Endothelial cell of umbilical vein (primary cell): ENCODE measurements around the gene EXOC5. TPM values are rescaled to one million over a fixed set of nuclear protein-coding genes. Genes with fewer than 3 reads are reported as not detected.
"Not testable (repeated sequence)": the region's sequence is repeated elsewhere in the genome, so short reads cannot be mapped to it uniquely, and the experiment has no call there.

ENCODE experiments used
- BruUV-seq: library from RNA; stranded (reverse); fragments of 400-500 nt; replicated peaks from 2 replicates; lab custom pipeline; 2021; lab: Mats Ljungman, UMichigan
- CTCF ChIA-PET: fragments of 300-600, 350-600 bp; sonication (Branson Sonifier 250); formaldehyde crosslinking; loops from one replicate; lab custom pipeline; 2021; ENCODE audit warnings: antibody characterized with exemption, inconsistent platforms; lab: Charles Lee
- POLR2A ChIA-PET: fragments of 300-600, 350-600 bp; sonication (Branson Sonifier 250); formaldehyde crosslinking; loops from one replicate; lab custom pipeline; 2021; ENCODE audit warnings: antibody characterized with exemption, inconsistent platforms; lab: Charles Lee
- DNase-seq: peaks from one replicate; pipeline ENCODE4 v3.0.0-alpha.2; 2011; ENCODE audit warnings: low read depth, low spot score
- FAIRE-seq: peaks from 2 replicates; lab custom pipeline; 2011; peaks lifted over from hg19 to GRCh38; lab: Jason Lieb, UNC
- H2AFZ ChIP-seq: 2 replicates; pipeline ENCODE4 v1.6.0; 2012; ENCODE audit warnings: low read depth, low read length, control low read depth, inconsistent platforms
- H3K27ac ChIP-seq: 2 replicates; pipeline ENCODE4 v1.5.1; 2011; ENCODE audit warnings: low read depth, mild to moderate bottlenecking, control low read depth, low read length, moderate library complexity; ENCODE audit not compliant: insufficient read depth
- H3K27me3 ChIP-seq, 2 experiments: 2 replicates each; pipeline versions ENCODE4 v1.6.0 to v1.6.1; 2011; ENCODE audit warnings: low read length in 2 of 2, mixed read lengths in 1 of 2; ENCODE audit not compliant: control insufficient read depth in 2 of 2, insufficient read depth in 2 of 2
- H3K36me3 ChIP-seq, 2 experiments: 2 replicates in 1 of 2; 3 replicates in 1 of 2; pipeline ENCODE4 v1.5.1; 2011; ENCODE audit warnings: low read length in 2 of 2, mild to moderate bottlenecking in 1 of 2, moderate library complexity in 1 of 2; ENCODE audit not compliant: control insufficient read depth in 2 of 2, insufficient read depth in 2 of 2; ENCODE audit errors: extremely low read depth in 1 of 2
- H3K4me1 ChIP-seq: 3 replicates; pipeline ENCODE4 v1.5.1; 2011; ENCODE audit warnings: mild to moderate bottlenecking, low read length; ENCODE audit not compliant: control insufficient read depth, insufficient read depth; ENCODE audit errors: extremely low read depth
- H3K4me2 ChIP-seq: 2 replicates; pipeline ENCODE4 v1.6.1; 2011; ENCODE audit warnings: low read length, control low read depth, mixed read lengths; ENCODE audit not compliant: insufficient read depth
- H3K4me3 ChIP-seq, 3 experiments: fragments of 200-600 bp in 1 of 3; sonication (generic), shearing (Covaris generic) in 1 of 3; replicated peaks in 1 of 3; 2 replicates each; pipeline ENCODE4 v1.5.1; 2011 to 2016; ENCODE audit warnings: control low read depth in 3 of 3, low read length in 3 of 3, mild to moderate bottlenecking in 2 of 3, inconsistent platforms in 1 of 3, low read depth in 1 of 3, moderate library complexity in 1 of 3; ENCODE audit not compliant: insufficient read depth in 1 of 3
- H3K79me2 ChIP-seq: 2 replicates; pipeline ENCODE4 v1.6.0; 2012; ENCODE audit warnings: low read length, inconsistent platforms; ENCODE audit not compliant: control insufficient read depth, insufficient read depth
- H3K9ac ChIP-seq: replicated peaks from 2 replicates; pipeline ENCODE3; 2011; ENCODE audit warnings: low read length, control low read depth; ENCODE audit not compliant: insufficient read depth; ENCODE audit errors: extremely low read depth
- H3K9me1 ChIP-seq: replicated peaks from 3 replicates; pipeline ENCODE4 v1.6.0; 2011; ENCODE audit warnings: mild to moderate bottlenecking, low read length; ENCODE audit not compliant: control insufficient read depth, insufficient read depth; ENCODE audit errors: extremely low read depth
- H3K9me3 ChIP-seq: replicated peaks from 2 replicates; pipeline ENCODE4 v1.5.1; 2012; ENCODE audit warnings: low read length, inconsistent platforms; ENCODE audit not compliant: control insufficient read depth, insufficient read depth
- H4K20me1 ChIP-seq: replicated peaks from 2 replicates; pipeline ENCODE3; 2011; ENCODE audit warnings: mild to moderate bottlenecking, low read length; ENCODE audit not compliant: control insufficient read depth, insufficient read depth; ENCODE audit errors: extremely low read depth
- EZH2 ChIP-seq: IDR thresholded peaks from 2 replicates; pipeline ENCODE4 v1.6.1; 2012; ENCODE audit warnings: borderline replicate concordance, low read depth, mild to moderate bottlenecking, moderate library complexity, low read length, inconsistent platforms; ENCODE audit not compliant: severe bottlenecking
- FOS ChIP-seq: IDR thresholded peaks from 2 replicates; pipeline ENCODE4 v1.6.1; 2011; ENCODE audit warnings: mild to moderate bottlenecking, low read length, moderate library complexity, borderline replicate concordance; ENCODE audit not compliant: insufficient read depth
- GATA2 ChIP-seq: IDR thresholded peaks from 2 replicates; pipeline ENCODE4 v1.7.0; 2011; ENCODE audit warnings: low read depth, mild to moderate bottlenecking, moderate library complexity, mixed read lengths, low read length; ENCODE audit not compliant: insufficient read length, insufficient read depth
- JUN ChIP-seq: IDR thresholded peaks from 2 replicates; pipeline ENCODE4 v1.6.1; 2011; ENCODE audit warnings: borderline replicate concordance, low read depth; ENCODE audit not compliant: insufficient read length, insufficient read depth
- MYC ChIP-seq: IDR thresholded peaks from one replicate; pipeline ENCODE4 v1.6.1; 2011; ENCODE audit warnings: mild to moderate bottlenecking, low read depth, low read length
- POLR2A ChIP-seq: IDR thresholded peaks from 2 replicates; pipeline ENCODE4 v1.6.1; 2012; ENCODE audit warnings: low read depth, mild to moderate bottlenecking, control low read depth, low read length
- POLR2AphosphoS5 ChIP-seq: IDR thresholded peaks from 2 replicates; pipeline ENCODE4 v1.6.1; 2012; ENCODE audit warnings: low read depth, mild to moderate bottlenecking, control low read depth, low read length, moderate library complexity; ENCODE audit not compliant: insufficient read depth
- dilution Hi-C: fragments of 300-500 bp; cut with MboI; formaldehyde crosslinking; loops from one replicate; pipeline ENCODE4 v1.15.0; 2019; ENCODE audit warnings: low sequenced_read_pairs; ENCODE audit not compliant: extremely low pct_ligation_motif_present
- intact Hi-C: fragments of 100-400 bp; cut with micrococcal nuclease; formaldehyde crosslinking; loops from one replicate; pipeline ENCODE4 v1.10.0; 2022
- polyA plus RNA-seq, 4 experiments: library from polyadenylated mRNA; depleted of rRNA in 3 of 4; stranded (reverse) in 3 of 4; unstranded in 1 of 4; fragments of >200 nt; gene quantifications; 2 replicates each; pipeline versions ENCODE4 v1.2.1 to v1.2.3, GENCODE V29; 2011 to 2012; ENCODE audit warnings: missing spikeins in 1 of 4
- total RNA-seq: library from RNA; stranded (reverse); gene quantifications from 2 replicates; pipeline ENCODE4 v1.2.3, GENCODE V29; 2021
- TF ChIP-seq, protein P1 (sequence below), 2 donors: IDR thresholded peaks; 1 replicate in 1 of 2; 2 replicates in 1 of 2; pipeline ENCODE4 v1.5.1; 2011; ENCODE audit warnings: low read length in 2 of 2, mild to moderate bottlenecking in 2 of 2, moderate library complexity in 2 of 2, control low read depth in 1 of 2, inconsistent platforms in 1 of 2, low read depth in 1 of 2; ENCODE audit not compliant: insufficient read depth in 1 of 2; ENCODE audit errors: extremely low read depth in 1 of 2
- TF ChIP-seq, protein P2 (sequence below): IDR thresholded peaks from 2 replicates; pipeline ENCODE4 v1.6.1; 2011; ENCODE audit not compliant: insufficient read depth, insufficient read length

EXOC5 gene
- total and polyA plus RNA-seq, 2 donors (not counting 3 experiments of a cell fraction or from before 2014, with no cell fraction given), result 23.9 to 104 TPM

DNA sequence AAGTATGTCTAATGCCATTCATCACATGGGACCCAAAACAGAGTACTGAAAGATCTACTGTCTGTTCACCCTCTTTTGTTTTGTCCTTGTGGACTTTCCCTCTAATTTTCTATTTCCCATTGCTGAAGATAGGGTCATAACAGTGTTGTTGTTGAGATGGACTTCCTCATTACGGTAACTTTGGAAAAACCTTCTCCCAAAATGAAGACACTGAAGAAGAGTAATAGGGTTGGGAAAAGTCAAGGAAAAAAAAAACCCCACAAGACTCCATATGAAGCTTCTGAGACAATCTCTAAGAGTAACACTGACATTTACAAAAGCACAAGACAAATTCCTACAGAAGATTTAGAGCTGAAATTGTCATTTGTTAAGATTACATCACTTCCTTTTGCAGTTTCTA lies 36.7 kb downstream of the EXOC5 start:
- TF ChIP-seq POLR2A (no peak), JUN (no peak), GATA2 (no peak), EZH2 (no peak), MYC (no peak), FOS (no peak), POLR2AphosphoS5 (no peak)
- TF ChIP-seq, protein P1, sequence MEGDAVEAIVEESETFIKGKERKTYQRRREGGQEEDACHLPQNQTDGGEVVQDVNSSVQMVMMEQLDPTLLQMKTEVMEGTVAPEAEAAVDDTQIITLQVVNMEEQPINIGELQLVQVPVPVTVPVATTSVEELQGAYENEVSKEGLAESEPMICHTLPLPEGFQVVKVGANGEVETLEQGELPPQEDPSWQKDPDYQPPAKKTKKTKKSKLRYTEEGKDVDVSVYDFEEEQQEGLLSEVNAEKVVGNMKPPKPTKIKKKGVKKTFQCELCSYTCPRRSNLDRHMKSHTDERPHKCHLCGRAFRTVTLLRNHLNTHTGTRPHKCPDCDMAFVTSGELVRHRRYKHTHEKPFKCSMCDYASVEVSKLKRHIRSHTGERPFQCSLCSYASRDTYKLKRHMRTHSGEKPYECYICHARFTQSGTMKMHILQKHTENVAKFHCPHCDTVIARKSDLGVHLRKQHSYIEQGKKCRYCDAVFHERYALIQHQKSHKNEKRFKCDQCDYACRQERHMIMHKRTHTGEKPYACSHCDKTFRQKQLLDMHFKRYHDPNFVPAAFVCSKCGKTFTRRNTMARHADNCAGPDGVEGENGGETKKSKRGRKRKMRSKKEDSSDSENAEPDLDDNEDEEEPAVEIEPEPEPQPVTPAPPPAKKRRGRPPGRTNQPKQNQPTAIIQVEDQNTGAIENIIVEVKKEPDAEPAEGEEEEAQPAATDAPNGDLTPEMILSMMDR (IDR thresholded peaks at IDR 0.05; ENCODE audit: extremely low read depth in 1 of 2, insufficient read depth in 1 of 2, low read depth in 1 of 2, low read length in 2 of 2), result no peak
- TF ChIP-seq, protein P2, sequence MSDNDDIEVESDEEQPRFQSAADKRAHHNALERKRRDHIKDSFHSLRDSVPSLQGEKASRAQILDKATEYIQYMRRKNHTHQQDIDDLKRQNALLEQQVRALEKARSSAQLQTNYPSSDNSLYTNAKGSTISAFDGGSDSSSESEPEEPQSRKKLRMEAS, result no peak
- no TSS peak for BruUV-seq
- ChIA-PET CTCF (no interaction called here), POLR2A (no interaction called here)
- DNase-seq, result no peak
- Histone ChIP-seq H3K4me2 (no peak overlapping the region), H3K36me3 (peaks cover 2 to 9% of the 10 kb centered on the region in 2 experiments), H3K9me1 (no peaks in the 10 kb centered on the region), H3K27me3 (no peaks in the 10 kb centered on the region), H3K79me2 (no peaks in the 10 kb centered on the region), H2AFZ (no peak overlapping the region), H3K9ac (no peak overlapping the region), H4K20me1 (no peaks in the 10 kb centered on the region), H3K4me3 (no peak overlapping the region), H3K9me3 (no peaks in the 10 kb centered on the region), H3K4me1 (no peaks in the 10 kb centered on the region), H3K27ac (no peak overlapping the region)
- no peak for FAIRE-seq
- dilution Hi-C loops (no loop called here), intact Hi-C loops (no loop called here)

DNA sequence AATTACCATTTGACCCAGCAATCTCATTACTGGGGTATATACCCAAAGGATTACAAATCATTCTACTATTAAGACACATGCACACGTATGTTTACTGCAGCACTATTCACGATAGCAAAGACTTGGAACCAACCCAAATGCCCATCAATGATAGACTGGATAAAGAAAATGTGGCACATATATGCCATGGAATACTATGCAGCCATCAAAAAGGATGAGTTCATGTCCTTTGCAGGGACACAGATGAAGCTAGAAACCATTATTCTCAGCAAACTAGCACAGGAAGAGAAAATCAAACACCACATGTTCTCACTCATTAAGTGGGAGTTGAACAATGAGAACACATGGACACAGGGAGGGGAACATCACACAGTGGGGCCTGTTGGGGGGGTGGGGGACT lies 40.4 kb downstream of the EXOC5 start:
- H3K9ac ChIP-seq, FAIRE-seq, H3K4me3 ChIP-seq, dilution Hi-C loops, H3K27me3 ChIP-seq, H2AFZ ChIP-seq, BruUV-seq, POLR2A ChIA-PET, H3K79me2 ChIP-seq, CTCF ChIA-PET, H3K27ac ChIP-seq, intact Hi-C loops, H3K9me3 ChIP-seq, DNase-seq, H3K4me2 ChIP-seq, H3K4me1 ChIP-seq, H4K20me1 ChIP-seq, H3K9me1 ChIP-seq: not testable (repeated sequence)
- H3K36me3 ChIP-seq, result peaks cover 0 to 11% of the 10 kb centered on the region in 2 experiments
